Dermis microvascular lymphatic vessel endothelial cell (primary cell): ENCODE measurements around the gene TRAF2. TPM values are rescaled to one million over a fixed set of nuclear protein-coding genes. Genes with fewer than 3 reads are reported as not detected.

Experiments
- DNase-seq, 2 donors: peaks; one replicate each; pipeline versions ENCODE4 v3.0.0 to v3.0.0-alpha.2; 2010; ENCODE audit warnings: low read depth in 2 of 2
- total RNA-seq: library from RNA; depleted of rRNA; stranded (reverse); fragments of >200 nt; gene quantifications from 2 replicates; pipeline ENCODE4 v1.2.1, GENCODE V29; 2014

Gene TRAF2
- total RNA-seq, 1 donor from 2014 or later: 13.0 TPM

- no peak for DNase-seq
Observed at GRCh38 chr9:136958898-136959850, 72.9 kb downstream of the TRAF2 start.

GRCh38 chr9:136960212-136960937 is 74.1 kb downstream of the TRAF2 start:
- no peak for DNase-seq

- no peak for DNase-seq
Observed at GRCh38 chr9:136960938-136961275, 74.6 kb downstream of the TRAF2 start.

GRCh38 chr9:136961279-136962065 is 75.2 kb downstream of the TRAF2 start:
- DNase-seq: no peak

GRCh38 chr9:136962163-136962562 is 75.8 kb downstream of the TRAF2 start:
- no peak for DNase-seq

- DNase-seq: no peak
Observed at GRCh38 chr9:136962701-136963248, 76.5 kb downstream of the TRAF2 start.

- DNase-seq: no peak
Observed at GRCh38 chr9:136963341-136963740, 77.0 kb downstream of the TRAF2 start.

- no peak for DNase-seq
Observed at GRCh38 chr9:136963751-136964150, 77.4 kb downstream of the TRAF2 start.

GRCh38 chr9:136964171-136964689 is 77.9 kb downstream of the TRAF2 start:
- no peak for DNase-seq

GRCh38 chr9:136964833-136965422 is 78.6 kb downstream of the TRAF2 start:
- no peak for DNase-seq

- no peak for DNase-seq
Observed at GRCh38 chr9:136965771-136966484, 79.6 kb downstream of the TRAF2 start.

GRCh38 chr9:136968333-136969127 is 82.2 kb downstream of the TRAF2 start:
- no peak for DNase-seq

- no peak for DNase-seq
Observed at GRCh38 chr9:136969150-136969549, 82.8 kb downstream of the TRAF2 start.

GRCh38 chr9:136969774-136970173 is 83.5 kb downstream of the TRAF2 start:
- no peak for DNase-seq

GRCh38 chr9:136970361-136970760 is 84.0 kb downstream of the TRAF2 start:
- DNase-seq: no peak

GRCh38 chr9:136971746-136972145 is 85.4 kb downstream of the TRAF2 start:
- no peak for DNase-seq

GRCh38 chr9:136972335-136972734 is 86.0 kb downstream of the TRAF2 start:
- DNase-seq: no peak

- DNase-seq: no peak
Observed at GRCh38 chr9:136972743-136973142, 86.4 kb downstream of the TRAF2 start.
